Activated CD4-positive, alpha-beta T cell treated with anti-CD3 and anti-CD28 coated beads, Interleukin-2, Interleukin-4, amounts not matched to agents 100 ng/mL and 50 ng/mL, durations not matched to agents 16 hours and 8 hours (primary cell): ENCODE measurements around the gene PPM1J.
"Not testable (repeated sequence)": the region's sequence is repeated elsewhere in the genome, so short reads cannot be mapped to it uniquely, and the experiment has no call there.

Source experiments
- DNase-seq: peaks from one replicate; pipeline ENCODE4 v3.0.0-alpha.2; 2020; ENCODE audit warnings: low spot score

The PPM1J gene

GRCh38 chr1:112721966-112722524 lies 6.9 kb upstream of the PPM1J start:
- no peak for DNase-seq

GRCh38 chr1:112721294-112721693 lies 6.2 kb upstream of the PPM1J start:
- DNase-seq, result not testable (repeated sequence)

DNA sequence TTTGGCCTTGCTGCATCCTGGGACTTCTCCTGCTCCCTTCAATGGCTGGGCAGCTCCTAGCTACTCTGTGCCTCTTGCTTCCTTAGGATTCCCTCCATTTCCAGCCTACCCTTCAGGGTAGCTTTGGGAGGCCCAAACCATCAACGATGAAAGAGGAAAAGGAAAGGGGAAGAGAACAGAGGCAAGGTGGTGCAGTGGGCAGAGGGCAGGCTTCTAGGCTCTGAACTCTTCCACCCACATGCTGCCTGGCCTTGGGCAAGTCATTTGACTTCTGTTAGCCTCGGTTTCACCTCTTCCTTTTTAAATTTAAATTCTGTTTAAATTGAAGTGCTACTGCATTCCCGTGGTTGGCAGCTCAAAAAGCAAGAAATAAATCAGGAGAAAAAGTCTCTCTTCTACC lies 5.7 kb upstream of the PPM1J start:
- no peak for DNase-seq

DNA sequence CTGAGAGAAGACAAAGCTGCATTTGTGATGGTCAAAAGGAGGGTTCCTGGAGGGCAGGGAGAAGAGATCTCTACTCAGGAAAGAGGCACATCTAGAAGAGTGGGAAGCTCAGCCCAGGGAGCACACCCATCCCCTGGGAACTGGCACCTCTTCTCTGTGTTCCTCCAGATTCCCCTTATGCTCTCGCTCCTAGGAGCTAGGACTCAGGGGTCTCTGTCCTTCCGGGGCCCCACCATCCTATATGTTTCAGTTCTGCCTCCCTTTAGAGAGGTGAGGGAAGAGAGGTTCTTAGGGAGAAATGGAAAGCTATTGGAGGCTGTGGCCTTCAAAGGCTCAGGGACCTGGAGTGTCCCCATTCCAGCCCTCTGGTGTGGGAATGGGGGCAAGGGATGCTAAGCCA lies 4.6 kb upstream of the PPM1J start:
- DNase-seq, result no peak

GRCh38 chr1:112718691-112719418 lies 3.7 kb upstream of the PPM1J start:
- peak; percentile 74 for DNase-seq

GRCh38 chr1:112717263-112717873 lies 2.2 kb upstream of the PPM1J start:
- DNase-seq, result no peak

DNA sequence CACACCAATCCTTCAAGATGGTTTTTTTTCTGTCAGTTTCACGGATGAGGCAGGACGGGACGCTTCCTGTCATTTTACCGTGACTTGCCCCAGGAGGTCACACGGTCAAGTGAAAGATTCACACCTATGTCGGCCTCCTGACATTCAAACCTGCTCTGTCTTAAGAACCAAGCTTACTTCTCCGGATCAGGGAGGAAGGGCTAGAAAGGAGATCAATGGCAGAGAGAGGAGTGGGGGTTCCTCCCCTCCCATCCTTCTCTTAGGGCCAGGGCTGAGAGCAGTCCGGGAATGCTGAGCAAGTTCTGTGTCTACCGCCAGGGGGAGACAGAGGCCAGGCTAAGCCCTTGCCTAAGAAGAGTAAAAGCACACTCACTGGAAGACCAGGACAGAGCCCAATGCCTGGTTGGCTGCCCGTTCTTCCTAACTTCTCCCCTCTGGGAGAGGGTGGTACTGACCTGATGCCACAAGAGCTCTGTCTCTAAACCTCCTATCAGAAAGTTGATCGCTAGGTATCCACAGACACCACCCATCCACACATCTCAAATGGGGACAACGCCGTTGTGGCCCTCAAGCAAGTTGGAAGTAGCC lies 1.1 kb upstream of the PPM1J start:
- peak; percentile 79 for DNase-seq

GRCh38 chr1:112714313-112715263 lies 544 bp downstream of the PPM1J start:
- no peak for DNase-seq

GRCh38 chr1:112713466-112714312 lies 1.4 kb downstream of the PPM1J start:
- no peak for DNase-seq

DNA sequence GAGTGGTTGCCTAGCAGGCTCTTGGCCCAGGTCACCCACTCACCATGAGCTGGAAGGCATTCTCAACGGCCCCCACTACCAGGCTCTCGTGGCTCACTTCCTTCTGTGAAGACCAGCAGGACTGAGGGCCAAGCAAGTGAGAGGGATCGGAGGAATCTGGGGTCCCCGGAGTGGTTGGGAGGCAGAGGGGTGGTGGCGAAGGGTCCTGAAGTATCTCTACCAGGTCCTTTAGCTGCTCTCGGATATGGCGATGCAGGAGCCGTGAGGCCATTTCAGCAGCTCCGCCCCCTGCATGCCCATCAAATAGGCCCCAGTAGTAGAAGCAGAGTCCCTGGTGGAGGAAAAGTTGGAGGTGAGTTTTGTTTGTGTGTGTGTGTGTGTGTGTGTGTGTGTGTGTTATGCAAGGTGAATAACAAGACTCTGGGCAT lies 2.4 kb downstream of the PPM1J start:
- no peak for DNase-seq

DNA sequence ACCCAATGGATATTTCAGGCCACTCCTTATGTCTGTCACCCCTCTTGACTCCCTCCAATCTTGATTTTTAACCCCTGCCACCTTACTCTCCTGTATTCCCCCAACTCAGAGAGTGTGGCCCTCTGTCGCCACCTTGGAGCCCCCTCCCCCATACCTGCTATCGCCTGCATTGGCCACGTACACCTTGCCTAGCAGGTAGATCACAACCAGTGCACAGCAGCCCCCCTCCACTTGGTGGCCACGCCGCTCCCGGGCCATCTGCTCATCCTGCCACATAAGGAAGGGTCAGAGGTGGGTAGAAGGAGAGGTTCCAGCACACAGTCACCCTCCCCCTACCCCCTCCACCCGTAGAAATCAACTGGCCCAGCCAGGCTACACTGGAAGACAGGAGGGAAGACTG lies 2.9 kb downstream of the PPM1J start:
- no peak for DNase-seq

DNA sequence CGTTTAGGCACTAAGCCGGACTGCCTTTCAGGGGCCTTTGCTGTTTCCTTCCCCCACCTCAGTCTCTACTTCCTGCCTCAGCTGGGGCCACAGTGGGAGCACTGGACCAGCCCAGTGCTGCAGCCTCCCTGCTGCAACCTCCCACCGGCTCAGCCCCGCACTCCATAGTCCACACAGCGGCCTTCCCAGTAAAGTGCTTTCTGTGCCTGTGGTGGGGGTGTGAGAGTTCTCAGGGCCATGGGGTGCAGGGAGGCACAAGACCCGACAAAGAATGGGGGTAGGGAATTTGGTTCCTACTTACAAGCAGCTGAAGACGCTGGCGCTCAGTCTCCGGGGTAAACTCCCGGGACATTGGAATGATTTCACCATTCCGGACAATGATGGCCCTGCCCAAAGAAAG lies 3.5 kb downstream of the PPM1J start:
- no peak for DNase-seq

DNA sequence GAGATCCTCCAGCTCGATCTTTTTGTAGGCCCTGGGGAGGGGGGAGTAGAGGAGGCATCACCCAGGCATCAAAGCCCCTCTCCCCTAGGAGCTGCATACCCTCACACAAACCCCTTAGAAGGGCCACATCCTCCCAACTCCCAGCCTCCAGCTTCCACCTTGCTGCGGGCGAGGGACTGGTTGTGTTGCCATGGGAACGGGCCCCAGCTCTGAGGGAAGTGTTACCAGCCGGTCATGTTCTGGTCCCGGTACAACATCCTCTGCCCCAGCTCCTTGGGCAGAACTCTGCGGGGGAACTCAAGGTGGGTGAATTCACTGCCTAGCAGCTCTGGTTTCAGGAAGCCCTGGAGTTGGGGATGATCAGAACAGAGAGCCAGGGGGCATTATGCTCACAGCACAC lies 4.1 kb downstream of the PPM1J start:
- no peak for DNase-seq

DNA sequence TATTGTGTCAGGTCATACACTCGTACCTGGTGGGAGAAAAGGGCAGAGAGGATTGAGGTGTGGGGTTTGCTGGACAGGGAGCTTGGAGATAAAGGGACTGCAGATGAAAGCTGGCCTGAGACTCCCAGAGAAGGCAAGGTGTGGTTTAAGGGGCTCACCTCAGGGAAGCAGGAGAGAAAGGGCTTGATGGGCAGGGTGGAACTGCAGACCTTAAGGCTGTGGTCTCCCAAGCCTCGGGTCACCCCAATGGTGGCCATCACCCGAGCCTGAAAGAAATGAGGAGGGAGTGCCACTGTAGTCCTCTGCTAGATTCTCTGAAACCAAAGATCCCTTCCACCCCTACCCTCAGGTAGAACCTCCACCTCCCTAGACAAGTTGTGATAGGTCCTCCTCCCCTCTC lies 4.5 kb downstream of the PPM1J start:
- DNase-seq, result no peak

- DNase-seq, result no peak
Observed at GRCh38 chr1:112710159-112710558, 5.0 kb downstream of the PPM1J start.

DNA sequence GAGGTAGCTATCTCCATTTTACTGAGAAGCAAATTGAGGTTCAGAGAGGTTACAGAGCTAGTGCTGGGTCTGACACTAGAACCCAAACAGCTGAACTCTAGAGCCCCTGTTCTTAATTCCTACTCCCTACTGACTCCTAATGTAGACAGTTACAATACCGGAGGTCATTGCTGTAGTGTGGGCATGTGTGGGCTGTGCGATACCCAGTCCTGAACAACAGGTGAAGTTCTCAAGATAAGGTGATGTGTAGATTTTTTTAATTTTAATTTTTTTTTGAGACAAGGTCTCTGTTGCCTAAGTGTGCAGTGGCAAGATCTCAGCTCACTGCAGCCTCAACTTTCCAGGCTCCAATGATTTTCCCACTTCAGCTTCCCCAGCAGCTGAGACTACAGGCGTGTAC lies 6.6 kb downstream of the PPM1J start:
- no peak for DNase-seq

DNA sequence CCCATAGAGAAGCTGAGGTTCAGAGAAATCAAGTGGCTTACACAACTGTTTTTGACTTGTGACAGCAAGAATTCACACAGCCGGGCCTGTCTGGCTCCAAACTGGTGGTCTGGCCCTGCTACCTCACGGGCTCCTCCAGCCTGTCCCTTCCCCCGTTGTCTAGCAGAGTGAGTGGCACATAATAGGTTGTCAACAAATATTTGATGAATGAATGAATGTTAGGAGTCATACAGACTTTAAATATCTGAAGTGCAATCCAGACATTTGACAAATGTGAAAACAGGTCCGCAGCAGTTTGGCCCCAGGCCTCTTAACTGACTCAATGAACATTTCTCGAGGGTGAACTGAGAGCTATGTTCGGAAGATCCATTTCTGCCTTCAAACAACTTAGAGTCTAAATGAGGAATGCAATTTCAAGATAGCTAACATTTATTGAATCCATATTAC lies 7.1 kb downstream of the PPM1J start:
- no peak for DNase-seq

GRCh38 chr1:112707221-112708001 lies 7.7 kb downstream of the PPM1J start:
- peak; percentile 69 for DNase-seq

DNA sequence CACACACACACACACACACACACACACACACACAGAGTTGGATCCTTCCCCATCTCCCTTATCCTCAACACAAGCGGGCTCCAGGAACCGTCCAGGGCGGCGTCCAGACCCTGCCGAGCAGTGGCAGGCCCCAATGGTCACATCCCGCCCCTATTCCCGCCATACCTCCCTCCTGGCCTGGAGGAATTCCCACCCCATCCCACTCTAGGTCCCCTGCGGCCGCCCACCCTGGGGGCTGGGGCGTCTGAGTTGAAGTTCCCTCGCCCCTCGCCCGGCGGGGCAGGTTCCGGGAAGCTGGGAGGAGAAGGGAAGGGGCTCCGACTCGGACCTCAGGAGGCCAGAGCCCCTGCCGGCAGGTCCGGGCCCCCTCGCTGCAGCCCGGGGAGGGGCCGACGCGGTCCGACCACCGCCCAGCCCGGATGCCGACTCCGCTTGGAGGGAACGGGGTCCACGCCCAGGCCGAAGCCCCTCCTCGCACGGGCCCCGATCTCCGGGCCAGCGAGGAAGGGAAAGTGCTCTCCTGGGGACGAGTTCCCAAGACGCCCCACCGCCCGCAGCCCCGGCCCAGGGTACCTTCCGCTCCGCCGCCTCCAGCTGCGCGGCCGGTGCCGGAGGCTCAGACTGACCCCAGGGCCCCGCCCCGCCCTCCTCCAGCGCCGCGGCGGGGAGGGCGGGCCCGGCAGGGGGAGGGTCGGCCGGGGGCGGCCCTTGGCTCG lies 8.5 kb downstream of the PPM1J start, which contains the start of gene RHOC:
RHOC (minus strand) TSS at position 623 of the 716 bp plus-strand sequence. CDS start 3,328 bp downstream, outside the sequence.
- peak; percentile 32 for DNase-seq
